Astrocyte (in vitro differentiated cells and primary cell): Measurements from ENCODE around the gene ORC4.

ENCODE experiments used
- CTCF ChIP-seq: IDR thresholded peaks from 2 replicates; pipeline ENCODE4 v1.5.1; 2011; ENCODE audit warnings: low read depth, mild to moderate bottlenecking, inconsistent platforms, low read length, moderate library complexity; ENCODE audit not compliant: insufficient read depth
- EZH2 ChIP-seq: IDR thresholded peaks from 2 replicates; pipeline ENCODE4 v1.6.1; 2012; ENCODE audit warnings: mild to moderate bottlenecking, low read length, inconsistent platforms; ENCODE audit not compliant: insufficient read depth

GRCh38 chr2:147977679-147978078, 42.9 kb downstream of the ORC4 start:
- no peak for TF ChIP-seq CTCF
- TF ChIP-seq EZH2: no peak
